Psoas muscle (tissue), 8 donors: ENCODE measurements around the gene SIRT5. TPM values are rescaled to one million over a fixed set of nuclear protein-coding genes. Genes with fewer than 3 reads are reported as not detected.

ENCODE experiments used
- ATAC-seq, 4 donors: fragments of 200-7000 bp; cut with Tn5 transposase; one replicate each; pipeline ENCODE4 v1.9.1; 2020; ENCODE audit warnings: moderate library complexity in 3 of 4, mild to moderate bottlenecking in 2 of 4
- DNase-seq, 2 donors: peaks; one replicate each; pipeline ENCODE4 v3.0.0-alpha.2; 2020
- H3K27ac ChIP-seq: fragments of 200-600 bp; one replicate; pipeline ENCODE4 v1.8.0; 2022
- H3K27me3 ChIP-seq, 3 donors: fragments of 200-600 bp in 1 of 3; one replicate each; pipeline versions ENCODE4 v1.6.1 to v1.8.0; 2013 to 2022; ENCODE audit warnings: low read length in 2 of 3, mild to moderate bottlenecking in 2 of 3, moderate library complexity in 1 of 3; ENCODE audit not compliant: insufficient read depth in 3 of 3
- H3K36me3 ChIP-seq, 2 donors: fragments of 200-600 bp in 1 of 2; one replicate each; pipeline versions ENCODE4 v1.6.1 to v1.8.0; 2013 to 2022; ENCODE audit warnings: low read depth in 1 of 2, mild to moderate bottlenecking in 1 of 2, moderate library complexity in 1 of 2; ENCODE audit not compliant: insufficient read depth in 1 of 2
- H3K4me1 ChIP-seq: fragments of 200-600 bp; one replicate; pipeline ENCODE4 v1.8.0; 2022
- H3K4me3 ChIP-seq: fragments of 200-600 bp; one replicate; pipeline ENCODE4 v1.8.0; 2022; ENCODE audit warnings: mild to moderate bottlenecking
- H3K9me3 ChIP-seq: fragments of 200-600 bp; one replicate; pipeline ENCODE4 v1.8.0; 2022
- CTCF ChIP-seq: fragments of 200-600 bp; IDR thresholded peaks from one replicate; pipeline ENCODE4 v1.8.0; 2022; ENCODE audit warnings: antibody characterized with exemption
- WGBS, 3 donors: extraction: QIAGEN DNeasy Blood & Tissue Kit; methylation state at CpG; one replicate each; pipeline versions ENCODE4 v1.1.6 to v1.1.7; 2013; 5-methylcytosine and 5-hydroxymethylcytosine counted together
- intact Hi-C, 2 donors: fragments of 100-400 bp; cut with DNase I; formaldehyde crosslinking; loops; one replicate each; pipeline versions ENCODE4 v1.11.0 to v1.14.2; 2022
- polyA plus RNA-seq, 3 donors: library from polyadenylated mRNA; stranded (reverse); fragments of 200-250 nt; gene quantifications; one replicate each; pipeline ENCODE4 v1.2.3, GENCODE V29; 2013
- total RNA-seq, 4 donors: library from RNA; stranded (reverse); fragmentation: NEBNext Ultra II Directional in 2 of 4; extraction: Animal tissue kit (Norgen Biotek cat#: 25700) in 2 of 4; gene quantifications; one replicate each; pipeline versions ENCODE4 v1.2.1 to v1.2.4, GENCODE V29; 2021 to 2023
- donor health status: healthy with polysubstance abuse.
- donor health status: DM: no; HTN: no; CAD: no; lungs with moderate emphysema.
- donor health status: Bipolar disorder and iron deficiency.
- donor health status: healthy.
- donor health status: DM: yes; HTN: yes; CAD: no.
- donor health status: DM: no; HTN: no; CAD: no.
- donor health status: DM: no; HTN: no; CAD: no.
- donor health status: DM: yes; HTN: yes; CAD: no.

Gene SIRT5
- total and polyA plus RNA-seq, 7 donors, result 10.1 to 29.2 (median 19.3) TPM

- H3K4me1 ChIP-seq, result no peaks in the 10 kb centered on the region
- no peaks in the 10 kb centered on the region for H3K36me3 ChIP-seq
- TF ChIP-seq CTCF, result no peak
- ATAC-seq, result no peak
- no peaks in the 10 kb centered on the region for H3K27me3 ChIP-seq
- intact Hi-C loops, result loop anchor here (2.0 to 5.0 kb wide), 3 partner anchors 126 to 202 kb away; no protein-coding TSS in a partner anchor
- no peaks in the 10 kb centered on the region for H3K9me3 ChIP-seq
- H3K4me3 ChIP-seq, result no peak overlapping the region
- WGBS, 3 donors, result 78 to 86% (median 79%) methylated on average over 3 of the region's 3 CpGs
- no peak overlapping the region for H3K27ac ChIP-seq
- no peak for DNase-seq
Observed at GRCh38 chr6:13538600-13538999, 35.8 kb upstream of the SIRT5 start.

GRCh38 chr6:13539572-13539971 lies 34.8 kb upstream of the SIRT5 start:
- no peak overlapping the region for H3K27ac ChIP-seq
- no peaks in the 10 kb centered on the region for H3K4me1 ChIP-seq
- no peaks in the 10 kb centered on the region for H3K9me3 ChIP-seq
- DNase-seq (no peak), ATAC-seq (no peak)
- H3K27me3 ChIP-seq, result no peaks in the 10 kb centered on the region
- TF ChIP-seq CTCF, result no peak
- no peak overlapping the region for H3K4me3 ChIP-seq
- 92 to 100% (median 97%) methylated on average over 1 of the region's 1 CpG for WGBS, 3 donors
- intact Hi-C loops, result loop anchor here (2.0 to 5.0 kb wide), 3 partner anchors 127 to 203 kb away; no protein-coding TSS in a partner anchor
- no peaks in the 10 kb centered on the region for H3K36me3 ChIP-seq

GRCh38 chr6:13541496-13541895 lies 32.9 kb upstream of the SIRT5 start:
- Histone ChIP-seq H3K27me3 (no peaks in the 10 kb centered on the region), H3K27ac (no peak overlapping the region), H3K36me3 (no peaks in the 10 kb centered on the region), H3K9me3 (no peaks in the 10 kb centered on the region), H3K4me3 (no peak overlapping the region), H3K4me1 (no peaks in the 10 kb centered on the region)
- no peak for ATAC-seq
- intact Hi-C loops, result no loop called here
- TF ChIP-seq CTCF, result no peak
- DNase-seq, result no peak
- 97% methylated on average over 31 to 35 of the region's 35 CpGs for WGBS, 3 donors

GRCh38 chr6:13544454-13545186 lies 29.8 kb upstream of the SIRT5 start:
- no peaks in the 10 kb centered on the region for H3K36me3 ChIP-seq
- no peaks in the 10 kb centered on the region for H3K27me3 ChIP-seq
- DNase-seq, result no peak
- H3K9me3 ChIP-seq, result no peaks in the 10 kb centered on the region
- H3K27ac ChIP-seq, result no peak overlapping the region
- no peaks in the 10 kb centered on the region for H3K4me1 ChIP-seq
- H3K4me3 ChIP-seq, result no peak overlapping the region
- TF ChIP-seq CTCF, result no peak
- intact Hi-C loops, result no loop called here
- ATAC-seq, result no peak
- 81 to 87% (median 84%) methylated on average over 11 of the region's 11 CpGs for WGBS, 3 donors

GRCh38 chr6:13545885-13546284 lies 28.5 kb upstream of the SIRT5 start:
- ATAC-seq (no peak), DNase-seq (no peak)
- intact Hi-C loops, result no loop called here
- Histone ChIP-seq H3K4me3 (no peak overlapping the region), H3K27me3 (no peaks in the 10 kb centered on the region), H3K36me3 (no peaks in the 10 kb centered on the region), H3K9me3 (no peaks in the 10 kb centered on the region), H3K27ac (no peak overlapping the region), H3K4me1 (no peaks in the 10 kb centered on the region)
- no peak for TF ChIP-seq CTCF
